Measurements from ENCODE around the gene RNFT2.

- TF ChIP-seq CTCF (IDR thresholded peaks at IDR 0.05) (no peak), POLR2A (IDR thresholded peaks at IDR 0.05) (no peak)
Measured at GRCh38 chr12:116689979-116690744, 48.0 kb upstream of the RNFT2 start.

Data from Peyer's patch (tissue), 4 donors.